Smooth muscle cell of the brain vasculature (primary cell): ENCODE measurements around the gene ISX.

Experiments used
- DNase-seq: peaks from one replicate; pipeline ENCODE4 v3.0.0-alpha.2; 2012; ENCODE audit warnings: low read depth, low spot score

The ISX gene

GRCh38 chr22:35113341-35113740 lies 47.4 kb downstream of the ISX start:
- DNase-seq, result no peak

DNA sequence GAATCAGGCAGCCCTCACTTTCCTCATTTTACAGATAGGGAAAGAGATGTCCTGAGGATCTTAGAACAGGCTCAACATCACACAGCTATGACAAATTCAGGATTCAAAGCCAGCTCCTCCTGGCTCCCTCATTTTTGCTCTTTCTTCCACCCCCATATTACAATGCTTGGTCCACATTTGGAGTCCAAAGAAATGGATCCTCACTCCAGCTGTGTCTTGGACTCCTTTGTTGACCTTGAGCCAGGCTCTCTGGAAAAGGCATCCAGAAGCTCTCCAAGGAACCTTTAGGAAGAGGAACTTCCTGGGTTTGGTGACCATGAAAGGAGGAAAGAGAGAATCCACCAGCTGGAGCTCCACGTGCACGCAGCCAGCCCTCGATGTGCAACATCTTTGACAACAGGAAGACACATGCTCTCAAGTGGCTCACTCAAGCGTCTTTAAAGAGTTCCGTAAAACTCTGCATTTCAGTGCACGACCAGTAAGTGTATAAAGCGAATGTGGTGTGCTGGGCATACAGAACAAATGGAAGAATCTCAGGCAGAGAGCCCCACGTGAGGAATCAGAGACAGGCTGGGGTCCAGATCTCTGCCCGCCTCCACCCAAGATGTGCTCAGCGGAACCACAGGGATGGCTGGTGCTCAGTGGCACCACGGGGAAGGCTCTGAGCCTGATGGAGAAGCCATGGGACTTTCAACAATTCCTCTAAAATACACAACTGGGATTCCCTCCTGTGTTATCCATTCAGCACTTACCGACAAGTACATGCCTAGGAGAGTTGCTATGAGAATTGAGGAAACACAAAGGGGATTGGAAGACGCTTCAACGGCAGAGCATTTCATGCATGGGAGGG lies 48.4 kb downstream of the ISX start:
- DNase-seq, result no peak

DNA sequence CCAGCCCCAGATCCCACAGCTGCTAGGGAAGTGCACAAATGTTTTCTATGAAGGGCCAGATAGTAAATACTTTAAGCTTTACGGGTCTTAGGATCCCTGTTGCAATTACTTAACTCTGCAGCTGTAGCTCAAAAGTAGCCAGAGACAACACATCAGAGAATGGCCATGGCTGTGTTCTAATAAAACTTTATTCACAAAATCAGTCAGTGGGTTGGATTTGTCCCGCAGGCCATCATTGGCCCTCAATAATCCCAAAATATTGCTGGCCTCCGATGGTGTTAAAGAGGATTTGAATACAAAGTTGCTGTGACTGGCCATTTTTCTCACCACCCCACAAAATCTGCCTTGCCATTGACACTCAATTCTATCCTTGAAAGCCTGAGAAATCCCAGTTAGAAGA lies 49.6 kb downstream of the ISX start:
- DNase-seq, result no peak

GRCh38 chr22:35116269-35116668 lies 50.3 kb downstream of the ISX start:
- no peak for DNase-seq

GRCh38 chr22:35116817-35117216 lies 50.9 kb downstream of the ISX start:
- DNase-seq, result no peak

GRCh38 chr22:35119494-35119893 lies 53.5 kb downstream of the ISX start:
- no peak for DNase-seq

DNA sequence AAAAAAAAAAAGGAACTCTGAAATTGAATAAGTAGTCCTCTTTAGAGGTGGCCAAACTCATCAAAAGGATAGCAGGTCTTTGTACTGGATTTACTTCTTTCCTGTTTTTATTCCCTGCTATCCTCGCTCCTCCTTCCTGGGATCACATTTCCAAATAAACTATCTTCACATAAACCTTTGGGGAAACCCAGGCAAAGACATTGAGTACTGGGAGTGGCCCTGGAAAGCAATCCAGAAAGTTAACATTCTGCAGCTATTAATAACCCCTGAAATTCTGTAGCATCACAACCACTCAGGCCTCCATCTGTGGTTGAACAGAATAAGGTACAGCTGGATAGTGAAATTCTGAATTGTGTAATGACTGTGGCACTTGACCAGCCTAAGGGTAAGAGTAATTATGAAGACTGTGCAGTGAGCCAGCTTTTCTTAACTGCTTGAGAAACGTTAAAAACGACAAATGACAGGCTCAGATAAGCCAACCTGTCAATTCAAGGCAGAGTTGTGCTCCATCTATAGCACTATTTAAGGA lies 58.8 kb downstream of the ISX start:
- DNase-seq, result no peak

DNA sequence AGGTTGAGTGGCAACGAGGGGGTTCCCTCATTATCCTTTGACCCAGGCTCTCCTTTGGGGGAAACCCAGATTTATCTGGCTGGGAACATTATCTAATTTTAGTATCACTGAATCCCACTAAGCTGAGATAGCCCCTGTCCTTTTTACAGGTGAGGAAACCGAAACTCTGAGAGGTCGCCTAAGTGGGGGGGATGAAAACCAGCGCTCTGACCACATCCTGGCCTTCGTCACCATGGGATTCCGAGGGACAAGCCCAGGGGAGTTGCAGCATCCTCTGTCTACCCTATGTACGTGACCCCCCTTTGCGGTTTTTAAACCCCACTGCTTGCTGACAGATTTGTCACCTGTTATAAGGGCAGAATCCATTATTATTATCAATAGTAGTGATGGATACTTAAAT lies 61.0 kb downstream of the ISX start:
- no peak for DNase-seq

DNA sequence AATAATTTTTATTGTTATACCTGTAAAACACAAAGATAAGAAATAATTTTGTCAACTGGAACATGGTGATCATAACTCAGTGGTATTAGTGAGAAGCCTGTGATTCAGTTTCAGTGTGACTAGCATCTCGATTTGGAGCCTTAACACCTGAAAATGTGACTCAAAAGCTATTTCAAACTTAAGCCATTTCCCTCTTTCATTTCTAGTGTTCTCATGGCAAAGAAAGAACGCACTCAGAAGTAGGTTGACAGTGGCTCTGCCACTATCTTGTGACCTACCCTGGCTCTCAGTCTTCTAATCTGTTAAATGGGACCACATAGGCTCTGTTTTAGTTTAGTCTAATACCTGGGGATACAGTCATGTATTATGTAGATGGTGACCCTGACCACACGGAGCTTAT lies 62.7 kb downstream of the ISX start:
- no peak for DNase-seq

GRCh38 chr22:35131525-35132000 lies 65.6 kb downstream of the ISX start:
- no peak for DNase-seq

DNA sequence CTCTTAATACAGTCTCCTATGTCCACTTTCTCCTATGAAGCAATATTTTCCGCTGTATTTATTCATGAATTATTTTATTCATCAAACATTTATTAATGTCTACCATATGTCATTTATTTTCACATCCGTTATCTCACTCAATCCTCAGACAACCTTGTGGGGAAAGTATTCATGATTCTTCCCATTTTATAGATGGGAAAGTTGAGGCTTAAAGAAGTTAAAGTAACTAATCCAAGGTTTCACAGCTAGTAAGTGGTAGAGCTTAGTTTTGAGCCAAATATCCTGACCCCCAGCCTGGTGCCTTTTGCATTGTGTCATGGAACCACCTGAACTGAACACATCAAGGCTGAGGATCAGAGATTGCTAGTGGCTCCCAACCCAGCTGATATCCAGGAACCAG lies 66.6 kb downstream of the ISX start:
- DNase-seq, result no peak

DNA sequence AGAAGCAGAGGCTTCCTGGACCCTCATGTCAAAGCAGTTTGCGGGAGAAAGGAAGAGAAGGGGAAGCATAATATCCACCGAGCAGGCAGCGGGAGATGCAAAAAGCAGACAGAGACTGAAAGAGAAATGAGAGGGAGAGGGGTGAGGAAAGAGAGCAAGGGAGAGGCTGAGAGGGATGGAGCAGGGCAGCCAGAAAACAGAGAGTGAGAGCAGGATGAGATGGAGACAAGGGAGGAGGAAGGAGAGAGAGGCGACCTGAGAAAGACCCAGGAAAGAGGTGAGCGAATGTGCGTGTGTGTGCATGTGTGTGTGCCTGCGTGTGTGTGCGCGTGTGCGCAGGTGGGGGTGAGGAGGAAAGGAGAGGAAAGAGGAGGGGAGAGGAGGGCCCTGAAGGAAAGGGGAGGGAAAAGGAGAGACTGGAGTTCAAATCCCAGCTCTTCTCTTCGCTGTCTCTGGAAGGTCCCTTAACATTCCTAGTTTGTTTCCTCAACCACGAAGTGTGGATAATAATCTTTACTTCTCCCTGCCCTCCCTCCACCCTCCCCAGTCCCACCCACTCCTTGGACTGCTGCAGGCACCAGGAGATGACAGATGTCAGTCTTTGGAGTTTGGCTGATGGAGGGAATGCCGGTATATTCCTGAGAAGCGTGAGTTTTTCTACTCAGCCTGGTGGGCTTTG lies 67.9 kb downstream of the ISX start:
- no peak for DNase-seq

- DNase-seq, result no peak
These were observed 68.7 kb downstream of the ISX start for GRCh38 chr22:35134637-35135036.

- no peak for DNase-seq
These were observed 69.2 kb downstream of the ISX start for GRCh38 chr22:35135165-35135564.
